Activated naive CD4-positive, alpha-beta T cell treated with anti-CD3 and anti-CD28 coated beads, Interleukin-2, amount 10 ng/mL, durations not matched to agents 7 days and 5 days (primary cell): ENCODE measurements around the gene DCXR.

Experiments
- CTCF ChIA-PET: fragments of 350-600 bp; sonication (Branson Sonifier 250); formaldehyde crosslinking; loops from one replicate; lab custom pipeline; 2021; ENCODE audit warnings: antibody characterized with exemption; lab: Charles Lee
- DNase-seq: peaks from one replicate; pipeline ENCODE4 v3.0.0-alpha.2; 2020
- H3K27ac Mint-ChIP-seq: one replicate; pipeline ENCODE4 v1.8.0; 2021; ENCODE audit warnings: mild to moderate bottlenecking, moderate library complexity, mixed read lengths
- H3K27me3 Mint-ChIP-seq: one replicate; pipeline ENCODE4 v1.8.0; 2021; ENCODE audit warnings: mild to moderate bottlenecking, mixed read lengths
- H3K36me3 Mint-ChIP-seq: one replicate; pipeline ENCODE4 v1.8.0; 2021; ENCODE audit warnings: mixed read lengths
- H3K4me1 Mint-ChIP-seq: one replicate; pipeline ENCODE4 v1.8.0; 2021; ENCODE audit warnings: mixed read lengths
- H3K4me3 Mint-ChIP-seq: one replicate; pipeline ENCODE4 v1.8.0; 2021; ENCODE audit warnings: mild to moderate bottlenecking, moderate library complexity, mixed read lengths
- H3K9me3 Mint-ChIP-seq: one replicate; pipeline ENCODE4 v1.8.0; 2021; ENCODE audit warnings: mixed read lengths

DCXR gene

DNA sequence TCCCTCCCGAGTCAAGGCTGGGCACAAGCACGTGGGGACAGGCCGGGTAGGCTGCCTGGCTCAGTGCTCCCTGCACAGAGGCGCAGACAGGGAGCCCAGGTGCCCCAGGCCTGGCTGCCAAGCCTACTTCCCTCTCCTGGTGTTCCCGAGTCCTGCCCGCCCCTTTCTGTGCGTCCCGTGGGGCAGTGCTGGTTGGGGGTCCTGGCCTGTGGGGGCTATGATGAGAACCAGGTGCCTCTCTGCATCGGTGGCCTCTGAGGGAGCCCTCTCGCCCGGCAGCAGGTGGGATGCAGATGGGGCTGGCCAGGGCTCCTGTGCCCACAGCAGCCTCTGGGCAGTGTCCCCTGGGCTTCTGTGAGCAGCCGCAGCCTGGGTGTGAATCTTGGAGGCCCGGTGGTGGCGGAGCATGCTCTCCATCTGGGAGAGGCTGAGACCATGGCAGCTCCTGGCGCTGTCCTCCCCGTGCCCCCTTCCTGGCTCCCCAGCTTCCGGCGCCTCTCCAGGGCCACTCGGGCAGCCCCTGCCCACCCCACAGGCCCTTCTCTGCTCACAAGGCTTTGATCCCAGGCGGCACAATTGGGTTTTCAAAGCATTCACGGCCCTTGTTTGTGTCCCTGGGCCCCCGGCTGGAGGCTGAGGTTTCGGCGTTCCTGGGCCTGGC, 22.1 kb downstream of the DCXR start:
- Mint-ChIP-seq H3K36me3 (peaks cover 7% of the 10 kb centered on the region), H3K4me1 (peaks cover 7% of the 10 kb centered on the region)

GRCh38 chr17:82014971-82015310, 22.6 kb downstream of the DCXR start:
- Mint-ChIP-seq H3K9me3 (no peaks in the 10 kb centered on the region), H3K4me1 (peaks cover 4% of the 10 kb centered on the region)
- CTCF ChIA-PET = no interaction called here

More for the DNA sequence above, 22.1 kb downstream of the DCXR start:
- DNase-seq = no peak
- Mint-ChIP-seq H3K9me3 (no peaks in the 10 kb centered on the region), H3K27ac (no peak overlapping the region), H3K27me3 (no peaks in the 10 kb centered on the region), H3K4me3 (no peak overlapping the region)
- CTCF ChIA-PET = no interaction called here

DNA sequence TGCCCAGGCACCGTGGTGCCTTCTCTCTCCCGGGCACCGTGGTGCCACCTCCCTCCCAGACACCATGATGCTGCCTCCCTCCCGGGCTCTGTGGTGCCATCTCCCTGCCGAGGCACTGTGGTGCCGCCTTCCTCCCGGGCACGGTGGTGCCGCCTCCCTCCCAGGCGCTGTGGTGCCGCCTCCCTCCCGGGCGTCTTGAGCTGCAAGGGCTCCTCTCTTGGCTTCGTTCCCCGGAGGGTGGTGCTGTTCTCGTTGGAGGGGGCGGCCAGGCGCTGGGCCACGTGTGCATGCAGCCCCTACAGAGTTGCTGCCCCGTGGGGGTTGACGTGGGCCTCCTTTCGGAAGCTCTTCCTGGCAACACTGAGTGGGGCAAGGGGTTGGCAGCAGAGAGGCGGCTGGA, 23.1 kb downstream of the DCXR start:
- H3K4me3 Mint-ChIP-seq = no peak overlapping the region
- DNase-seq = no peak
- CTCF ChIA-PET = interaction anchor here (0.6 kb wide), 1 partner anchor 17 kb away, joined by 3 read pairs; no protein-coding TSS in a partner anchor
- no peaks in the 10 kb centered on the region for H3K9me3 Mint-ChIP-seq
- peaks cover 7% of the 10 kb centered on the region for H3K36me3 Mint-ChIP-seq
- no peaks in the 10 kb centered on the region for H3K27me3 Mint-ChIP-seq
- H3K27ac Mint-ChIP-seq = no peak overlapping the region
- H3K4me1 Mint-ChIP-seq = peaks cover 3% of the 10 kb centered on the region

More at GRCh38 chr17:82014971-82015310, 22.6 kb downstream of the DCXR start:
- no peak for DNase-seq
- H3K36me3 Mint-ChIP-seq = peaks cover 7% of the 10 kb centered on the region
- H3K27me3 Mint-ChIP-seq = no peaks in the 10 kb centered on the region
- H3K4me3 Mint-ChIP-seq = no peak overlapping the region
- H3K27ac Mint-ChIP-seq = no peak overlapping the region

DNA sequence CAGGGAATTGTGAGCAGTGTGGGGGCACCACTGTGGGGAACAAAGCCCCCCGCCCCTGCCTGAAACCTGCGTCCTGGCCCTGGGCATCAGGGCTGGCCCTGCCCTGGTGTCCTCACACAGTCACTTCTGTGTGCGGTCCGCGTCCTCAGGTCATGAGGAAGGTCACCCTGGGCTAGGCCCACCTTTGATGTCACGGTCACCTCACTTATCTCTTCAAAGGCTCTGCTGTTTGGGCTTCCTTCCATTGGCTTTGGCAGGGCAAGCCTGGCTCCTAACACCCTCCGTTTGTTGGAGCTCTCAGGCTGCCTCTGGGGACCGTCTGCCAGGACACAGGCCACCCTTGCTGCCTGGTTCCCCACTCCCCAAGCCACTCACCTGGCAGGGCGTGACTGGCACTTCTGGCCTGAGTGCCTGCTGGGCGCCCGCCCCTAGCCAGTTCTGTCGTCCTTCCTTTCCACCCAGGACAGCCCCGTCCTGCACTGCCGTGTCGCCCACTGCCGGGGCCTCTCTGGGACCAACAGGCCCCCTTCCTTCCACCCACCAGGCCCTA, 23.6 kb downstream of the DCXR start:
- CTCF ChIA-PET = no interaction called here

GRCh38 chr17:82013341-82013740, 24.2 kb downstream of the DCXR start:
- Mint-ChIP-seq H3K4me1 (no peaks in the 10 kb centered on the region), H3K9me3 (no peaks in the 10 kb centered on the region), H3K36me3 (no peaks in the 10 kb centered on the region), H3K27me3 (no peaks in the 10 kb centered on the region), H3K27ac (no peak overlapping the region), H3K4me3 (no peak overlapping the region)
- CTCF ChIA-PET = no interaction called here
- no peak for DNase-seq

More for the DNA sequence above, 23.6 kb downstream of the DCXR start:
- no peaks in the 10 kb centered on the region for H3K9me3 Mint-ChIP-seq
- peaks cover 5% of the 10 kb centered on the region for H3K36me3 Mint-ChIP-seq
- no peaks in the 10 kb centered on the region for H3K27me3 Mint-ChIP-seq
- peaks cover 3% of the 10 kb centered on the region for H3K4me1 Mint-ChIP-seq
- H3K4me3 Mint-ChIP-seq = no peak overlapping the region
- no peak overlapping the region for H3K27ac Mint-ChIP-seq
- no peak for DNase-seq

- DNase-seq = no peak
- CTCF ChIA-PET = no interaction called here
- H3K36me3 Mint-ChIP-seq = no peaks in the 10 kb centered on the region
- no peaks in the 10 kb centered on the region for H3K9me3 Mint-ChIP-seq
- H3K4me1 Mint-ChIP-seq = no peaks in the 10 kb centered on the region
- no peak overlapping the region for H3K4me3 Mint-ChIP-seq
- H3K27me3 Mint-ChIP-seq = no peaks in the 10 kb centered on the region
- H3K27ac Mint-ChIP-seq = no peak overlapping the region
These were observed 24.7 kb downstream of the DCXR start for GRCh38 chr17:82012640-82013295.

- no peaks in the 10 kb centered on the region for H3K4me1 Mint-ChIP-seq
- H3K27me3 Mint-ChIP-seq = no peaks in the 10 kb centered on the region
- no peak overlapping the region for H3K4me3 Mint-ChIP-seq
- H3K27ac Mint-ChIP-seq = no peak overlapping the region
- no peaks in the 10 kb centered on the region for H3K9me3 Mint-ChIP-seq
- no peak for DNase-seq
- H3K36me3 Mint-ChIP-seq = no peaks in the 10 kb centered on the region
- CTCF ChIA-PET = no interaction called here
These were observed 25.2 kb downstream of the DCXR start for GRCh38 chr17:82012261-82012639.

GRCh38 chr17:82011617-82012187, 25.8 kb downstream of the DCXR start:
- no peak overlapping the region for H3K4me3 Mint-ChIP-seq
- H3K4me1 Mint-ChIP-seq = no peaks in the 10 kb centered on the region
- no peaks in the 10 kb centered on the region for H3K27me3 Mint-ChIP-seq
- CTCF ChIA-PET = no interaction called here
- DNase-seq = no peak
- H3K36me3 Mint-ChIP-seq = no peaks in the 10 kb centered on the region
- H3K27ac Mint-ChIP-seq = no peak overlapping the region
- H3K9me3 Mint-ChIP-seq = no peaks in the 10 kb centered on the region

GRCh38 chr17:82010575-82011525, 26.6 kb downstream of the DCXR start:
- H3K4me1 Mint-ChIP-seq = no peaks in the 10 kb centered on the region
- no peak for DNase-seq
- H3K9me3 Mint-ChIP-seq = no peaks in the 10 kb centered on the region
- no peaks in the 10 kb centered on the region for H3K36me3 Mint-ChIP-seq
- no peak overlapping the region for H3K27ac Mint-ChIP-seq
- H3K4me3 Mint-ChIP-seq = no peak overlapping the region
- CTCF ChIA-PET = no interaction called here
- H3K27me3 Mint-ChIP-seq = no peaks in the 10 kb centered on the region

DNA sequence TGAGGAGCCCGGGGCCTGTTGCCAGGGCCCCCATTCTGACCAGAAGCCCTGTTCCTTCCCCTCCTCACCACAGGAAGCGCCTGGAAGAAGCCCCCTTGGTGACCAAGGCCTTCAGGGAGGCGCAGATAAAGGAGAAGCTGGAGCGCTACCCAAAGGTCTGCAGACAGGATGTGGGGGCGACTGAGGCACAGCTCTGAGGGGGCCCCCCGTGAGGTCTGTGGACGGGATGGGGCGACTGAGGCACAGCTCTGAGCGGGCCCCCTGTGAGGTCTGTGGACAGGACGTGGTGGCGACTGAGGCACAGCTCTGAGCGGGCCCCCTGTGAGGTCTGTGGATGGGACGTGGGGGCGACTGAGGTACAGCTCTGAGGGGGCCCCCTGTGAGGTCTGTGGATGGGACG, 28.1 kb downstream of the DCXR start:
- no peak for DNase-seq
- H3K9me3 Mint-ChIP-seq = no peaks in the 10 kb centered on the region
- CTCF ChIA-PET = interaction anchor here (0.6 kb wide), 1 partner anchor 9 kb away, joined by 3 read pairs; no protein-coding TSS in a partner anchor
- no peaks in the 10 kb centered on the region for H3K4me1 Mint-ChIP-seq
- no peak overlapping the region for H3K4me3 Mint-ChIP-seq
- no peaks in the 10 kb centered on the region for H3K36me3 Mint-ChIP-seq
- no peaks in the 10 kb centered on the region for H3K27me3 Mint-ChIP-seq
- no peak overlapping the region for H3K27ac Mint-ChIP-seq

DNA sequence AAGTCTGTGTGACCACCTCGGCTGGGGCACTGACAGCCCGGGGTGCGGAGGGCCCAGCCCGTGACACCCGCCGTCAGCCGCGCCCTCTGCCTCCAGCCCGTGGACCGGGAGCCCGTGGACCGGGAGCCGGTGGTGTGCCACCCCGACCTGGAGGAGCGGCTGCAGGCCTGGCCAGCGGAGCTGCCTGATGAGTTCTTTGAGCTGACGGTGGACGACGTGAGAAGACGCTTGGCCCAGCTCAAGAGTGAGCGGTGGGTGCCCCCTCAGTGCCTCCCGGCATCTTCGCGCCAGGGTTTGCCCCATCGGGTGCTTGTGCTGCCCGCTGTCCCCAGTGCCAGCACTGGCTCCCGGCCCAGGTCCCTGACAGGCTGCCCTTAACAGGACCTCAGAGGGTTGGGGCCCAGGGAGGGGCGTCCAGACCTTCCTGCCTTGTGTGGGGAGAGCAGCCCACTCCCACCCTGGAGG, 28.5 kb downstream of the DCXR start:
- no peaks in the 10 kb centered on the region for H3K27me3 Mint-ChIP-seq
- no peak overlapping the region for H3K27ac Mint-ChIP-seq
- no peak overlapping the region for H3K4me3 Mint-ChIP-seq
- DNase-seq = no peak
- no peaks in the 10 kb centered on the region for H3K36me3 Mint-ChIP-seq
- no peaks in the 10 kb centered on the region for H3K9me3 Mint-ChIP-seq
- H3K4me1 Mint-ChIP-seq = no peaks in the 10 kb centered on the region
- CTCF ChIA-PET = interaction anchor here (0.8 kb wide), 1 partner anchor 11 kb away, joined by 3 read pairs; no protein-coding TSS in a partner anchor

DNA sequence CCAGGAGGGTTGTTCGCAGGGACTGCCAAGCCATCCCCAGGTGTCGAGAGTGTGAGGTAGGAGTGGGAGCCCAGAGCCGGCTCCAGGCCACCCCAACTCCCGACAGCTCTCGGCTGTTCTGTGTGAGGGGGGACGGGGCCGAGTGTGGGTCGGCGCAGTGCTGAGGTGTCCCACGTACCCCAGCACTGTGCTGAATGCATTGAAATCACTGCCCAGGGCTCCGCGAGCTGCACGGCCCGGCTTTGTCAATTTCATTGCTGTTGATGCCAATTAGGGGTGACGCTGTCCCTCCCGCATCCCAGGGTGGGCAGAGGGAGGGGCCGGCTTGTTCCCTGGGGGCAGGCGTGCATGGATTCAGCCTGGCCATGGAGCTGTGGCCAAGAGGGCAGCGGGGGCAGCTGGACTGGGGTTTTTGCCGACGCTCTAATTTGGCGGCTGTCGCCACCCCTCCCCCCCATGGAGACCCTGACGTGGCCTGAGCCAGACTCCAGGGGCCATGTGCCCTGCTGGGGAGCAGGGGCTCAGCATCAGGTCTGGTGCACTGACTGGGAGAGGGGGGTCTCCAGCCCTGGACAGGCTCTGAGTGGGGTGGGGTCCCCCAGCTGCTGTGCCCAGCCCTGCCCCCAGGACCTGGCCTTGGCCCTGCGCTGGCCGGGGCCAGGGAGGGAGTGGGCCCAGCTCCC, 29.1 kb downstream of the DCXR start:
- CTCF ChIA-PET = interaction anchor here (0.8 kb wide), 1 partner anchor 11 kb away, joined by 3 read pairs; no protein-coding TSS in a partner anchor
- Mint-ChIP-seq H3K4me1 (no peaks in the 10 kb centered on the region), H3K27ac (no peak overlapping the region), H3K36me3 (no peaks in the 10 kb centered on the region), H3K4me3 (no peak overlapping the region), H3K27me3 (no peaks in the 10 kb centered on the region), H3K9me3 (no peaks in the 10 kb centered on the region)
- DNase-seq = no peak

DNA sequence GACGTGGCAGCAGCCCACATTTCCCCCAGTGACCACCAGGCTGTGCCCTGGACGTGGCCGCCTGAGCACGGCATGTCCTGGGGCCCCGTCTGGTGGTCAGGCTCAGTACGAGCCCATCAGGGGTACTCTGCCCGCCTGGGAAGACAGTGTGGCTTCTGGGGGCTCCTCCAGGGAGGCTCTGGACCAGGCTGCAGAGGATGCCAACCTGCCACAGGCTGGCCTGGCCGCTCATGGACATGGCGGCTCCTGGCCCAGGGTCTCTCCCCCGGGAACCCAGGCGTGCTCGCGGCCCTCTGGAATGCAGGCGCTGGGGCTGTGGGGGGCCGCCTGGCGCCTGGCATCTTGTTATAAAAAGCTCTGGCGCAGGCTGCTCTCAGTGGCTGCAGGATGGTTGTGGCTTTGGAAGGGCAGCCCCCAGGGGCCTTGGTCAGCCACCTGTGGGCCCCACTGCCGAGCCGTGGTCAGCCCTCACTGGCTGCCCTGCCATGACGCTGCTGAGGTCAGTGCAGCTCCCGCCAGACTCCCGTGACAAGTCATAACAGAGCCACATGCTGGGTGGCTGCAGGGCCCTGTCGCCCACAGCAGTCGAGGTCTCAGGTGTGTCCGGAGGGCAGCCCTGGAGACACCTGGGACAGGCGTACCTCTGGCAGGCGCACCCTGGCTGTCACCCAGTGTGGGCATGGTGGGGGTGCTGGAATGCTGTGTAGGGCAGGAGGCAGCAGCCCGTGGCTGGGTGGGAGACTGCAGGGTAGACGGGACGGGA, 29.8 kb downstream of the DCXR start:
- no peak for DNase-seq
- Mint-ChIP-seq H3K9me3 (no peaks in the 10 kb centered on the region), H3K27me3 (no peaks in the 10 kb centered on the region), H3K4me1 (no peaks in the 10 kb centered on the region), H3K36me3 (no peaks in the 10 kb centered on the region), H3K4me3 (no peak overlapping the region), H3K27ac (no peak overlapping the region)
- CTCF ChIA-PET = interaction anchor here (0.8 kb wide), 1 partner anchor 12 kb away, joined by 3 read pairs; no protein-coding TSS in a partner anchor
